Measurements from ENCODE around the gene NDUFB1. TPM values are rescaled to one million over a fixed set of nuclear protein-coding genes. Genes with fewer than 3 reads are reported as not detected.

The NDUFB1 gene
- total RNA-seq, 1 experiment from 2014 or later: 92.5 TPM

GRCh38 chr14:92099802-92100201 lies 21.7 kb downstream of the NDUFB1 start (continued):
- TF ChIP-seq CTCF (IDR thresholded peaks at IDR 0.05 in 2 of 3, conservative IDR thresholded peaks at IDR 0.05 in 1 of 3; ENCODE audit: borderline replicate concordance in 1 of 3, insufficient read depth in 1 of 3, low read depth in 2 of 3, low read length in 2 of 3): no peak

- Histone ChIP-seq H3K36me3 (ENCODE audit: control insufficient read depth in 1 of 2, insufficient read depth in 2 of 2, low read length in 2 of 2) (peaks cover 3 to 13% of the 10 kb centered on the region in 2 experiments; a peak in 2 of 4 replicates), H3K9me3 (ENCODE audit: control insufficient read depth in 1 of 2, insufficient read depth in 1 of 2, low read depth in 1 of 2, low read length in 2 of 2) (no peaks in the 10 kb centered on the region), H3K4me2 (ENCODE audit: low read length) (no peak overlapping the region), H3K27ac (ENCODE audit: low read depth, low read length) (no peak overlapping the region), H3K4me3 (replicated peaks in 1 of 2; ENCODE audit: low read depth in 1 of 2, low read length in 2 of 2) (no peak overlapping the region), H4K20me1 (ENCODE audit: insufficient read depth) (no peaks in the 10 kb centered on the region), H3K27me3 (ENCODE audit: insufficient read depth, low read length) (no peaks in the 10 kb centered on the region), H3K4me1 (ENCODE audit: control insufficient read depth in 1 of 2, insufficient read depth in 2 of 2, low read length in 2 of 2) (no peaks in the 10 kb centered on the region), H3K9me2 (ENCODE audit: insufficient read depth) (no peaks in the 10 kb centered on the region), H3K79me2 (ENCODE audit: insufficient read depth, low read length) (peaks cover 9% of the 10 kb centered on the region; the same call in 1 of the 2 replicates), H3K9ac (ENCODE audit: low read length) (no peak overlapping the region), H2AFZ (ENCODE audit: low read depth, low read length, poor library complexity, severe bottlenecking) (no peak overlapping the region)
- 0 out of 2 replicates have a peak, but pooled peaks have one; percentile 57 for ATAC-seq
- peak in 1 of 3 experiments; percentile 13; a peak in 1 of 6 replicates for TF ChIP-seq CTCF (IDR thresholded peaks at IDR 0.05 in 2 of 3, conservative IDR thresholded peaks at IDR 0.05 in 1 of 3; ENCODE audit: borderline replicate concordance in 1 of 3, insufficient read depth in 1 of 3, low read depth in 2 of 3, low read length in 2 of 3)
- TF ChIP-seq EZH2 (IDR thresholded peaks at IDR 0.05): no peak
- peak; percentile 50 for TF ChIP-seq RAD21 (IDR thresholded peaks at IDR 0.05; ENCODE audit: low read depth)
- DNase-seq (ENCODE audit: low read depth, low spot score): no peak
- BruUV-seq (replicated peaks): no TSS peak
- intact Hi-C loops (cut with micrococcal nuclease): no loop called here
- ChIA-PET POLR2A (no interaction called here), CTCF (interaction anchor here (1.4 to 1.7 kb wide), 2 partner anchors 13 to 14 kb away, joined by 4 to 5 read pairs; partner anchors contain the start of gene ATXN3), RAD21 (ENCODE audit: low non-redundant PET in 1 of 2, low total read pairs in 2 of 2, uncharacterized antibody in 2 of 2, unreplicated experiment in 2 of 2) (no interaction called here)
These were observed 28.2 kb downstream of the NDUFB1 start for GRCh38 chr14:92093320-92093719.
